GM12878 (cell line): ENCODE results near the gene ANO4. TPM values are rescaled to one million over a fixed set of nuclear protein-coding genes. Genes with fewer than 3 reads are reported as not detected.

Experiments used
- ATAC-seq: fragments of 200-7000 bp; cut with Tn5 transposase; 3 replicates; pipeline ENCODE4 v1.9.1; 2020; ENCODE audit warnings: mild to moderate bottlenecking, moderate library complexity
- BruUV-seq: library from RNA; stranded (reverse); fragments of 400-500 nt; replicated peaks from 2 replicates; lab custom pipeline; 2021; lab: Mats Ljungman, UMichigan
- CTCF ChIA-PET: fragments of 300-600 bp; sonication (Branson Sonifier 250); formaldehyde crosslinking; extraction: SDS; loops from one replicate; lab custom pipeline; 2021; ENCODE audit warnings: inconsistent platforms; lab: Yijun Ruan, JAX
- POLR2A ChIA-PET: fragments of 350-600 bp; formaldehyde crosslinking; extraction: SDS; loops from one replicate; lab custom pipeline; 2021; ENCODE audit warnings: inconsistent platforms; lab: Charles Lee
- RAD21 ChIA-PET: fragments of 300-600 bp; sonication (Branson Sonifier 250); formaldehyde crosslinking; loops from one replicate; lab custom pipeline; 2023; ENCODE audit warnings: antibody characterized with exemption; ENCODE audit not compliant: unreplicated experiment; lab: Charles Lee
- SMC1A ChIA-PET: fragments of 300-600 bp; sonication (Branson Sonifier 250); formaldehyde crosslinking; loops from one replicate; lab custom pipeline; 2023; ENCODE audit not compliant: unreplicated experiment, uncharacterized antibody; lab: Charles Lee
- DNase-seq: peaks from one replicate; pipeline ENCODE4 v3.0.0-alpha.2; 2011; ENCODE audit warnings: low read depth, low spot score
- FAIRE-seq: peaks from 3 replicates; lab custom pipeline; 2011; peaks lifted over from hg19 to GRCh38; lab: Jason Lieb, UNC
- H2AFZ ChIP-seq: 2 replicates; pipeline ENCODE4 v1.6.0; 2011; ENCODE audit warnings: low read depth, low read length, control low read depth; ENCODE audit not compliant: control insufficient read depth
- H3K27ac ChIP-seq: 2 replicates; pipeline ENCODE4 v1.5.1; 2011; ENCODE audit warnings: control low read depth; ENCODE audit not compliant: control insufficient read depth, insufficient read depth
- H3K27me3 ChIP-seq, 2 experiments: replicated peaks in 1 of 2; 2 replicates each; pipeline versions ENCODE4 v1.6.0 to v1.6.1; 2011; ENCODE audit warnings: low read length in 1 of 2; ENCODE audit not compliant: control insufficient read depth in 2 of 2, insufficient read depth in 2 of 2
- H3K36me3 ChIP-seq, 2 experiments: 2 replicates each; pipeline ENCODE4 v1.5.1; 2011; ENCODE audit warnings: low read length in 1 of 2; ENCODE audit not compliant: control insufficient read depth in 2 of 2, insufficient read depth in 2 of 2
- H3K4me1 ChIP-seq: 2 replicates; pipeline ENCODE4 v1.6.1; 2011; ENCODE audit warnings: mild to moderate bottlenecking, low read length, moderate library complexity, mixed read lengths; ENCODE audit not compliant: control insufficient read depth, insufficient read depth
- H3K4me2 ChIP-seq: 2 replicates; pipeline ENCODE4 v1.6.0; 2011; ENCODE audit warnings: control low read depth; ENCODE audit not compliant: control insufficient read depth, insufficient read depth
- H3K4me3 ChIP-seq: fragments of 200-600 bp; sonication (generic); 2 replicates; pipeline ENCODE4 v1.5.1; 2016
- H3K79me2 ChIP-seq: 2 replicates; pipeline ENCODE4 v1.6.0; 2011; ENCODE audit warnings: low read length; ENCODE audit not compliant: control insufficient read depth, insufficient read depth
- H3K9ac ChIP-seq: 2 replicates; pipeline ENCODE4 v1.8.0; 2011; ENCODE audit warnings: low read length, control low read depth, mixed read lengths; ENCODE audit not compliant: control insufficient read depth, insufficient read depth
- H3K9me3 ChIP-seq: replicated peaks from 3 replicates; pipeline ENCODE4 v1.5.1; 2011; ENCODE audit warnings: mild to moderate bottlenecking, low read length; ENCODE audit not compliant: control insufficient read depth, insufficient read depth
- H4K20me1 ChIP-seq: 2 replicates; pipeline ENCODE4 v1.6.0; 2011; ENCODE audit not compliant: control insufficient read depth, insufficient read depth
- ATF7 ChIP-seq: fragments of 450-650 bp; IDR thresholded peaks from 2 replicates; pipeline ENCODE4 v1.6.1; 2016; ENCODE audit warnings: low read depth, mild to moderate bottlenecking
- BCLAF1 ChIP-seq: fragments of 450-650 bp; IDR thresholded peaks from 2 replicates; pipeline ENCODE4 v1.6.1; 2017; ENCODE audit warnings: antibody characterized with exemption, mild to moderate bottlenecking, moderate library complexity
- CUX1 ChIP-seq: IDR thresholded peaks from 2 replicates; pipeline ENCODE4 v1.6.1; 2012; ENCODE audit warnings: improper control_type of control experiment, low read depth, low read length; ENCODE audit not compliant: insufficient replicate concordance
- HDAC2 ChIP-seq: fragments of 200-600 bp; sonication (generic); IDR thresholded peaks from 2 replicates; pipeline ENCODE4 v1.6.1; 2017
- HDAC6 ChIP-seq: fragments of 200-600 bp; sonication (generic); IDR thresholded peaks from one replicate; pipeline ENCODE4 v1.8.0; 2017; ENCODE audit warnings: antibody characterized with exemption; ENCODE audit not compliant: unreplicated experiment
- NFYB ChIP-seq: IDR thresholded peaks from 2 replicates; pipeline ENCODE4 v1.6.1; 2011; ENCODE audit warnings: low read depth, mild to moderate bottlenecking, low read length, improper control_type of control experiment, moderate library complexity; ENCODE audit not compliant: insufficient read depth
- NRF1 ChIP-seq: conservative IDR thresholded peaks from 2 replicates; pipeline ENCODE4 v1.6.1; 2011; ENCODE audit warnings: mild to moderate bottlenecking, low read depth, low read length, improper control_type of control experiment
- RUNX3 ChIP-seq: IDR thresholded peaks from 2 replicates; pipeline ENCODE4 v1.6.1; 2012; ENCODE audit warnings: low read length, inconsistent platforms
- ZNF274 ChIP-seq: IDR thresholded peaks from one replicate; pipeline ENCODE4 v1.8.0; 2011; ENCODE audit not compliant: insufficient read length, insufficient read depth
- ZSCAN29 ChIP-seq: fragments of 450-650 bp; IDR thresholded peaks from 2 replicates; pipeline ENCODE4 v1.6.1; 2017; ENCODE audit warnings: mild to moderate bottlenecking, moderate library complexity
- ZZZ3 ChIP-seq: IDR thresholded peaks from 2 replicates; pipeline ENCODE4 v1.6.1; 2011; ENCODE audit warnings: low read depth; ENCODE audit not compliant: control insufficient read depth, insufficient read length
- WGBS: methylation state at CpG from one replicate; pipeline ENCODE4 v1.1.6; 2016; ENCODE audit warnings: low lambda C conversion rate; ENCODE audit not compliant: insufficient replicate concordance, insufficient coverage; ENCODE audit errors: missing lambda C conversion rate; 5-methylcytosine and 5-hydroxymethylcytosine counted together
- in situ Hi-C: fragments of 300-500 bp; cut with MboI; formaldehyde crosslinking; loops from 9 replicates; pipeline ENCODE4 v1.14.3; 2018; ENCODE audit warnings: mixed read lengths
- intact Hi-C: fragments of 100-400 bp; cut with micrococcal nuclease; formaldehyde crosslinking; loops from one replicate; pipeline ENCODE4 v1.14.2; 2022; ENCODE audit not compliant: unreplicated experiment
- polyA plus RNA-seq, 11 experiments: library from polyadenylated mRNA; depleted of rRNA in 4 of 11; unstranded in 6 of 11; stranded (reverse) in 5 of 11; fragments of >200 nt; fragmentation: Nextera tagmentation in 4 of 11; fragmentation: Illumina TruSeq in 1 of 11; extraction: Ambion mirVana in 4 of 11; extraction: Trizol in 1 of 11; gene quantifications; 1 replicate in 1 of 11; 2 replicates in 10 of 11; pipeline versions ENCODE4 v1.2.1 to v1.2.3, GENCODE V29; 2011 to 2016; ENCODE audit warnings: inconsistent platforms in 2 of 11, missing spikeins in 2 of 11, low read depth in 1 of 11
- total RNA-seq, 4 experiments: library from RNA; depleted of rRNA in 3 of 4; stranded (reverse); fragments of >200 nt in 3 of 4; fragmentation: Illumina TruSeq in 1 of 4; extraction: Trizol in 1 of 4; gene quantifications; 2 replicates each; pipeline versions ENCODE4 v1.2.1 to v1.2.3, GENCODE V29; 2013 to 2021

Gene ANO4
- total and polyA plus RNA-seq, 10 of the 15 experiments (the other 5 are each of a cell fraction or from before 2014, with no cell fraction given), result not detected

- H3K27me3 ChIP-seq, result no peaks in the 10 kb centered on the region
- no peak overlapping the region for H2AFZ ChIP-seq
- ChIA-PET CTCF (no interaction called here), SMC1A (no interaction called here), POLR2A (no interaction called here), RAD21 (no interaction called here)
- in situ Hi-C loops, result no loop called here
- no peaks in the 10 kb centered on the region for H3K36me3 ChIP-seq
- no peaks in the 10 kb centered on the region for H4K20me1 ChIP-seq
- no peak for ATAC-seq
- no TSS peak for BruUV-seq
- no peaks in the 10 kb centered on the region for H3K4me1 ChIP-seq
- no peak overlapping the region for H3K4me3 ChIP-seq
- H3K4me2 ChIP-seq, result no peak overlapping the region
- no peak overlapping the region for H3K27ac ChIP-seq
- no peak for TF ChIP-seq BCLAF1
- TF ChIP-seq HDAC6, result no peak
- TF ChIP-seq ZZZ3, result no peak
- TF ChIP-seq NRF1, result no peak
- TF ChIP-seq ATF7, result no peak
- no peak overlapping the region for H3K9ac ChIP-seq
- H3K9me3 ChIP-seq, result no peaks in the 10 kb centered on the region
- DNase-seq, result no peak
- no peak for FAIRE-seq
- WGBS, result 23% methylated on average over 4 of the region's 4 CpGs
- intact Hi-C loops, result no loop called here
- H3K79me2 ChIP-seq, result no peaks in the 10 kb centered on the region
Observed at GRCh38 chr12:101116911-101117310, 322.3 kb downstream of the ANO4 start.

- ChIA-PET RAD21 (no interaction called here), CTCF (no interaction called here), POLR2A (no interaction called here), SMC1A (no interaction called here)
- no TSS peak for BruUV-seq
- no peaks in the 10 kb centered on the region for H3K4me1 ChIP-seq
- no peak overlapping the region for H3K9ac ChIP-seq
- no peaks in the 10 kb centered on the region for H3K27me3 ChIP-seq
- no peak overlapping the region for H3K4me3 ChIP-seq
- WGBS, result 49% methylated on average over 2 of the region's 2 CpGs
- intact Hi-C loops (no loop called here), in situ Hi-C loops (no loop called here)
- no peaks in the 10 kb centered on the region for H3K9me3 ChIP-seq
- H3K4me2 ChIP-seq, result no peak overlapping the region
- FAIRE-seq, result no peak
- H3K27ac ChIP-seq, result no peak overlapping the region
- H3K79me2 ChIP-seq, result no peaks in the 10 kb centered on the region
- H2AFZ ChIP-seq, result no peak overlapping the region
- ATAC-seq, result no peak
- DNase-seq, result no peak
- no peaks in the 10 kb centered on the region for H3K36me3 ChIP-seq
- H4K20me1 ChIP-seq, result no peaks in the 10 kb centered on the region
- no peak for TF ChIP-seq NFYB
- no peak for TF ChIP-seq ZNF274
- TF ChIP-seq HDAC2, result no peak
- no peak for TF ChIP-seq CUX1
- no peak for TF ChIP-seq RUNX3
- TF ChIP-seq ZSCAN29, result no peak
Observed at GRCh38 chr12:101117842-101118241, 323.3 kb downstream of the ANO4 start.
